Right ventricle myocardium inferior (tissue), 1 donor: ENCODE data around the gene TICRR. TPM values are rescaled to one million over a fixed set of nuclear protein-coding genes. Genes with fewer than 3 reads are reported as not detected.

Experiments
- total RNA-seq: library from RNA; stranded (reverse); fragmentation: NEBNext Ultra II Directional; extraction: Animal tissue kit (Norgen Biotek cat#: 25700); gene quantifications from one replicate; pipeline ENCODE4 v1.2.1, GENCODE V29; 2021
- donor health status: DM: no; HTN: yes; CAD: no; lungs with severe emphysema.

TICRR gene
- total RNA-seq, 1 donor from 2014 or later = 0.16 TPM

Other genes with a start within 250 kb of the TICRR start
- 39.7 TPM for gene POLG, start 240.6 kb upstream of the TICRR start, total RNA-seq
- not detected for gene RHCG, start 78.9 kb upstream of the TICRR start, total RNA-seq
- 2.2 TPM for gene KIF7, start 80.0 kb downstream of the TICRR start, total RNA-seq
- 17.6 TPM for gene PLIN1, start 103.9 kb downstream of the TICRR start, total RNA-seq
- 13.7 TPM for gene PEX11A, start 115.3 kb downstream of the TICRR start, total RNA-seq
- gene WDR93, start 115.3 kb downstream of the TICRR start, total RNA-seq = not detected
- 7.4 TPM for gene MESP1, start 175.8 kb downstream of the TICRR start, total RNA-seq
- gene MESP2, start 200.9 kb downstream of the TICRR start, total RNA-seq = 0.51 TPM
- 9.4 TPM for gene ANPEP, start 239.4 kb downstream of the TICRR start, total RNA-seq